ENCODE results near the gene FAM234B.

DNA sequence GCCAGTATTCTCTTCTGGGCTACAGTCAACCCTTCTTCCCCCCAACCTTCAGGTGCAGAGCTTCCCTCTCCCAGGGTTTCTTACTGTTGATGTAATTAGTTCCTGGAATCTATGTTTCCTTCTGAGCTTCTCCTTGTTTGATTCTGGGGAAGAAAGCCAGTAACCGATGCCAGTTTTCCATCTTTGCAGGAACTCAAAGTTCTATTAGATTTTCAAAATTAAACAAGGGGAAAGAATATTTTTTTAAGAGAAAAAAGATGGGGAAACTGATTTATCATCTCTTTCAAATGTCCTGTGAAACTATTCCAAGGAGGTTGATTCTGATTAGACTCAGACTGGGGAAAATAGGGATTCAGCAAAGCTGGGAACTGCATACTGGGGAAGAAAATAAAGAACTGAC, 17.9 kb upstream of the FAM234B start:
- TF ChIP-seq, protein P1, sequence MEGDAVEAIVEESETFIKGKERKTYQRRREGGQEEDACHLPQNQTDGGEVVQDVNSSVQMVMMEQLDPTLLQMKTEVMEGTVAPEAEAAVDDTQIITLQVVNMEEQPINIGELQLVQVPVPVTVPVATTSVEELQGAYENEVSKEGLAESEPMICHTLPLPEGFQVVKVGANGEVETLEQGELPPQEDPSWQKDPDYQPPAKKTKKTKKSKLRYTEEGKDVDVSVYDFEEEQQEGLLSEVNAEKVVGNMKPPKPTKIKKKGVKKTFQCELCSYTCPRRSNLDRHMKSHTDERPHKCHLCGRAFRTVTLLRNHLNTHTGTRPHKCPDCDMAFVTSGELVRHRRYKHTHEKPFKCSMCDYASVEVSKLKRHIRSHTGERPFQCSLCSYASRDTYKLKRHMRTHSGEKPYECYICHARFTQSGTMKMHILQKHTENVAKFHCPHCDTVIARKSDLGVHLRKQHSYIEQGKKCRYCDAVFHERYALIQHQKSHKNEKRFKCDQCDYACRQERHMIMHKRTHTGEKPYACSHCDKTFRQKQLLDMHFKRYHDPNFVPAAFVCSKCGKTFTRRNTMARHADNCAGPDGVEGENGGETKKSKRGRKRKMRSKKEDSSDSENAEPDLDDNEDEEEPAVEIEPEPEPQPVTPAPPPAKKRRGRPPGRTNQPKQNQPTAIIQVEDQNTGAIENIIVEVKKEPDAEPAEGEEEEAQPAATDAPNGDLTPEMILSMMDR (IDR thresholded peaks at IDR 0.05), result no peak
- TF ChIP-seq POLR2A (IDR thresholded peaks at IDR 0.05), result no peak
